Kasumi-1 (cell line): ENCODE data around the gene PLS1.
"Not testable (repeated sequence)": the region's sequence is repeated elsewhere in the genome, so short reads cannot be mapped to it uniquely, and the experiment has no call there.

Experiments used
- DNase-seq, 2 experiments: peaks; one replicate each; lab custom pipeline; 2025; lab: John Stamatoyannopoulos, UW

Gene PLS1

DNA sequence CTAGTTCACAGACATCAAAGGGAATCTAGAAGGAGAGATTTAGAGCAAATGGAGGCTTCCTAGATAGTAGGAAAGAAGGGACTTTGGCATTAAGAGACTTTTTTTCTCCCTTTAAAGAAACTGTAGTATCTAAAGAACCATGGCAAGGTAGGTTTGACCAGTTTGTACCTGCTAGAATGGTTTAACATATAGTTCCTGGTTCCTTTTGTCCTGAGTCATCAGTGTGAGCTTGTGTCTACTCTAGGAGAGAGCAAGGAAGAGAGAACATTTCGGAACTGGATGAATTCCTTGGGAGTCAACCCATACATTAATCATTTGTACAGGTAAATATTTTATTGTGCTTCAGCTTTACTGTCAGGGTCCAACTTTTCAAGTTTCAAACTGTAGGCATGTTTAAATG, 98.0 kb downstream of the PLS1 start:
- no peak for DNase-seq

DNA sequence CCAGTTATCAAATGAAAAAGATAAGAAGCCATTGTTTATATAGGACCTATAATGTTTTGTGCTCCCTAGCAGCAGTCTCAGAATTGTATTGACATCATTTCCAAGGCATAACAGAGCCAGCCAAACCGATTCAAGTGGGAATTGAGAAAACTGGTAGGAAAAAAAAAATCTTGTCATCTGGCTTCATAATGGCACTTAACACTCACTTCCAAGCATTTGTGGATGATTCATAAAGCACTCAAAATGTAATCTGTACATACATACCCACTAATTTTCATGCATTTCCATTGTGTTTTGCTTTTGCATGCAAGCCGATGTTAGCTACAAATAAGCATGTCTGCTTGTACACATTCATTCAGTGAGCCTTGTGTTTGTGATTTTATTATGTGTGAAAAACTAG, 109.0 kb downstream of the PLS1 start:
- no peak for DNase-seq

DNA sequence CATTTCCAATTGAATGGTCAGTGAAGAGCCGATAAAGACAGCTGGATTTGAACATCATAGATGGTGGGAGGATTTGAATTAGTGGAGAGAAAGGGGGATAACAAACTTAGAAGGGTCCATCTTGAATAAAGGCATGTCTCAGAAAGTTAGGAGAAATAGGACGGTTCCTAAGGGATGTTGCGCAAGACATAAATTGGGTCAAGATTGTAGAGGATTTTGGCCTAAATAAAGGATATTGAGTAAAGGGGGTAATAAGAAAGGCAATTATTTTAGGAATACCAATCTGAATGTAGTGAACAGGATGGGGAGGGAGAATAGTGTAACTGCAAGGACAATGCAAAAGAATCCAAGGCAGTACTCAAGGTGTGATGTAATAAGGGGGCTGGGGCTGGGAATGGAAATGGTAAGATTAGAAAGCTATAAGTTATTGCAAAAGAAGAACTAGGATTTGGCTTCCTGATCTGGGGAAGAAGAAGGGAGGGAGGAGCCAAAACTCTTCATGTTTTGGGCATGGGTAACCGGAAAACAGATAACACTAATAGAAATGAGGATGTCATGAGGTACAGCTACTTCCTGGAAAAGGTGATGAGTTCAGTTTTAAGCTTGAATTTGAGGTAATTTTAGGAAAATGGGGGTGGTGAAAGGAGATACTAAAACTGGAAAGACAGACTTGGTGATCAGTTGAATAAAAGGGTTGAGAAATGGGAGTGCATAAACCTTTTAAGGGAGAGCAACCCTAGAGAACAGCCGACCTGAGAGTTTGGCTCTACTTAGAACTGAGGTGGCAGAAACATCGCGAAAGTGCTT, 110.3 kb downstream of the PLS1 start:
- DNase-seq = no peak

DNA sequence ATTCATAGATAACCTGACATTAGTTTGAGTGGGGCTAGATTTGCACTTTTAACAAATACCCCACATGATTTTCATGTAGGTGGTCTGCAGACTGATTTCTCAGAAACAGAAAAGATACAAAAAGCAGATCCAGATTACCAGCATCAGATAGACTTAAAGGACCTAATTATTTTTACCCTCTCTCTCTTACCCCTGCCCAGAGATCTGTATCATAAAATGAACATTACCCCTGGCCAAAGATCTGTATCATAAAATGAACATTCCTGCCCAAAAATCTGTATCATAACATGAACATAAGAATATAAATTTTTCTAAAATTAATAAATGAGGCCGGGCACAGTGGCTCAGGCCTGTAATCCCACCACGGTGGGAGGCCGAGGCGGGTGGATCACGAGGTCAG, 113.0 kb downstream of the PLS1 start:
- DNase-seq = no peak

DNA sequence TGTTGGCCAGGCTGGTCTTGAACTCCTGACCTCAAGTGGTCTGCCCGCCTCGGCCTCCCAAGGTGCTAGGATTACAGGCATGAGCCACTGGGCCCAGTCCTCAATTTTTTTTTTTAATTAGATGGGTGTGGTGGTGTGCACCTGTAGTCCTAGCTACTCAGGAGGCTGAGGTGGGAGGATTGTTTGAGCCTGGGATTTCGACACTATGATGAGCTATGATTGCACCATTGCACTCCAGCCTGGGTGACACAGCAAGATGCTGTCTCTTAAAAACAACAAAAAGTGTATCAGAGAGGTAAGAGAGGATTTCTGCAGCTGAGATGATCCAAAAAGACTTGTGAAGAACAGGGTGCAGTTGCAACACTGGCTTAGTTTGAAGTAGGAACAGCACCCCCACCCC, 118.7 kb downstream of the PLS1 start:
- not testable (repeated sequence) for DNase-seq

DNA sequence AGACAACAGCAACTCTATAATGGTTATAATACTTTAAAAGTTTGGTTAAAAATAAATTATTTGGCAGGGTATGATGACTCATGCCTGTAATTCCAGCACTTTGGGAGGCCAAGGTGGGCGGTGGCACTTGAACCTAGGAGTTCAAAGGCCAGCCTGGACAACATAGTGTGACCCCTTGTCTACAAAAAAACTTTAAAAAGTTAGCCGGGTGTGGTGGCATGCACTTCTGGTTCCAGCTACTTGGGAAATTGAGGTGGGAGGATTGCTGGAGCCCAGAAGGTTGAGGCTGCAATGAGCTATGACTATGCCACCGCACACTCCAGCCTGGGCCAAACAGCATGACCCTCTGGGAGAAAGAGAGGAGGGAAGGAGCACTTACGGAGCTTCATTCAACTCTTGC, 119.9 kb downstream of the PLS1 start:
- no peak for DNase-seq

DNA sequence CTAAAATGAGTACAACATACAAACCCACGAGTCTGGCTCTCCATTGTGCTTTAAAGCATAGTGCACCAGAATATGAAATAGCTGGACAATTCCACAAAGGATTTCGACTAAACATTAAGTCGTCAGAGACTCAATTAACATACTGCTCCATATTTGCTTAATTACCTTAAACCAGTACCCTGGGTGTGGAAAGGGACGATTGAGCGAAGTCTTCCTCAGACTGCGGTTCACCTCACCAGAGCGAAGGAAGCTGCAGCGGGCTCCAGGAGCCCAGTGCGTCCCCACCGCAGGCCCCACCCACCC, 127.4 kb downstream of the PLS1 start:
- no peak for DNase-seq

DNA sequence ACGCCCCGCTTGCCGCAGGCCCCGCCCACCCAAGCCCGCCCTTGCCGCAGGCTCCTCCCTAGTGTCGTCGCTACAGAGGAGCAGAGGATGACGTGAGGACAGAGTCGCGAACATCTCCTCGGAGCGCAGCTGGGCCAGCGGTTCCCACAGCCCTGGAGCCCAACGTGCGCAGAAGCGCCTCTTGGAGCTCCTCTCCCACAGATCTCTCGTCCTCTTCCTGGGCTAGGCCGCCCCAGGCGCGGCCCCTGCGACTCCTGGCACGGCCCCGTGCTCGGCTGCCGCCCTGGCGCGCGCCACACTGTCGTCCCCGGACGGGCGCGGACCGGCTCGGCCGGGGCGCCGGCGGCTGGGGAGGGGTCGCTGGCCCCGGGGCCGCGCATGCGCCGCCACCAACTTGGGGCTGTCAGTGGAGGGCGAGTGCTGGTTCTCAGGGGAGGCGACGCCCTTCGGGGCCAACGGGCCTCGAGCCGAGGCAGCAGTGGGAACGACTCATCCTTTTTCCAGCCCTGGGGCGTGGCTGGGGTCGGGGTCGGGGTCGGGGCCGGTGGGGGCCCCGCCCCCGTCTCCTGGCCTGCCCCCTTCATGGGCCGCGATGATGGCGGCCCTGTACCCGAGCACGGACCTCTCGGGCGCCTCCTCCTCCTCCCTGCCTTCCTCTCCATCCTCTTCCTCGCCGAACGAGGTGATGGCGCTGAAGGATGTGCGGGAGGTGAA, 127.9 kb downstream of the PLS1 start, which contains the start of gene TRPC1:
Gene TRPC1, plus strand, starts transcription at position 67 of the 714 bp plus-strand sequence. Its CDS starts 526 bp downstream, at position 593.
- peak; percentile 71 to 76 for DNase-seq

DNA sequence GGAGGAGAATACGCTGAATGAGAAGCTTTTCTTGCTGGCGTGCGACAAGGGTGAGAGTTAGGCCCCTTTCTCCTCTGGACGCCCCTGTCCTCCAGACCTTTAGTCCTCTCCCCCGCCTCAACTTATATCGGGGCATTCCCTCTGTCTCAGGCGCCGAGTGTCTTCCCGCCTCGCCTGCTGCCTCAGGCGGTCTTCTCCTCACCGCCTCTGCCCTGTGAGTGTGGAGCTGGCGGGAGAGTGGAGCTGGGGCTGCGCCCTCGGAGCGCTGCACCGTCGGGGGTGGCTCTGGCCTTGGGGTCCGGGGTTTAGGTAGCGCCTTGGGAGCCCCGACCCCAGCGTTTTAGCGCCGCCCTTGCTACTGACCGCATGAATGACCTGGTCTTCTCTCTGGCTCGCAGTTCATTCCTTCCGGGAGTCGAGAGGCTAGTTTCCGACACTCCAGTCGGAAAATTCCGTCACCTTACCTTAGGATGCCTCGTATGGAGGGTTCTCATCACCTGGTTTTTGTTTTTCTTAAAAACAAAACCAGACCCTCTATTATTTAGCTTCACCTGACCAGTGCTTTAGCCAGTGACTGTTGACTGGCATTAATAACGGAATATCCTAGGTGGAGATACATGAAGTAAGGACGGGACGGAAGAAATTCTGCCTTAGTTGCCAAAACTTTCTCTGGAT, 128.6 kb downstream of the PLS1 start:
- DNase-seq = no peak

DNA sequence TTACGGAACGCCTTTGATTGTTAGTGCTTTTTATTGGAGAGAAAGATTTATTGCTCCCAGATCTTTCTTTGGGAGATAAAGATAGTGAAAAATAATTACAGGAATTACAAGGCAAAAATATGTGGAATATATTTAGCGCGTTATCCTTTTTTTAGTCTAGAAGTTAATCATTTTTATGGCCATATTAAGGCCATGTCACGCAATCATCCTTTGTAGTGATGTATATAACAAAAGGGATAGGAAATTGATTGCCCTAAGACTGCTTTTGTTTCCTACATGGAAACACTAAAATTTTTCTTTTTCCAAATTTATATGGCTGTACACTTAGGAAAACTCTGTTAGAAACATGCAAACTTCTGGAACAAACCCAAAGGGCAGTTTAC, 129.2 kb downstream of the PLS1 start:
- no peak for DNase-seq

DNA sequence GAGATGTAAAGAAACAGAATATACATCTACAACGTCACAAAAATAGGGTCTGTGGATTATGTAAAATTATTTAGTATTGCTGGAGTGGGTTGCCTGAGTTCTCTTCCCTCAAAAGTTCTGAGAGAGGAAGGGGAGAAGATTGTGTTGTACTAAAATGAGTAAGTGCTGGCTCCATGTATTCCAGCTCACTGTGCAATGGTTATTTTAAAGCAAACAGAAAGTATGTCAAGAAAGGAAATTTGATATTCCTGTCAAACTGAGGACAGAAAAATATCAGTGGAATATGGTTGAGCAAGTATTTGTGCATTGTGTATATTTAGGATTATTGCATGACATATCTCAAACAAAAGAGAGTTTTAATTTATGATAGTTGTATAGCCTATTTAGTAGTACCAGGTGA, 129.8 kb downstream of the PLS1 start:
- no peak for DNase-seq

DNA sequence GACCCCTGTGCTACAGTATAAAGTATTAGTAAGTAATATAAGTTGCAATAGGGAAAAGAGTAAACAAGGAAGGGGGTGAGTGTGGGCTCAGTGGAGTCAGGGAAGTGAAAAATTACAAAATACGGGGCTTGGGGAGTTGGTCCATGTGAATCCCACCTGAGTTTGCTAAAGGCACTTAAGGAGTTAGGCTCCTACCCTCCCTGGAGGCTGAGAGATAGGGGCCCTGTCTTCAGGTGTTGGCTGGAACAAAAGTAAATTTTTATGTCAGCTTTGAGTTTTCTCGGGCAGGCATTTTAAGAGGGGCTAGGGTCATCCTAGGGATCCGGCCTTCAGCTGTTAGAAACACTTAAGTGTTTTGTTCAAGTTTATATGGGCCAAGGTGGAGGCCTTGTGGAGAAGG, 135.9 kb downstream of the PLS1 start:
- no peak for DNase-seq

DNA sequence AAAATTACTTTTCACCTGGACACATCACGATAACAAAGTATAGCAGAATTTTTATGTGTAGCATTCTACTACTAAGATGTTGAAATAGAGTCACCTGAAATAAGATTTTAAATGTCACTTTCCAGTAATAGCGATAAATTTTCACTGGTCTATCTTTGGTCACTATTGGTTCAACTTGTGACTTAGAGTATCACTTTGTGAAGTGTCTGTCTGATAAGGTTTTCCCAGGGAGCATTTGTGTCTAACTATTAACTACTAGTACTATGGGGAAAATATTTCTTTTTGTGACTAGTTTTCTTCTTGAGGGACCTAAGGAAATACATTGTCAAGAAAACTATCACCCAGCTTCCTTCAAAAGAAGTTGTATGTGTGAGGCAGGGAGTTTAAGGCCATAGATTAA, 138.6 kb downstream of the PLS1 start:
- no peak for DNase-seq

DNA sequence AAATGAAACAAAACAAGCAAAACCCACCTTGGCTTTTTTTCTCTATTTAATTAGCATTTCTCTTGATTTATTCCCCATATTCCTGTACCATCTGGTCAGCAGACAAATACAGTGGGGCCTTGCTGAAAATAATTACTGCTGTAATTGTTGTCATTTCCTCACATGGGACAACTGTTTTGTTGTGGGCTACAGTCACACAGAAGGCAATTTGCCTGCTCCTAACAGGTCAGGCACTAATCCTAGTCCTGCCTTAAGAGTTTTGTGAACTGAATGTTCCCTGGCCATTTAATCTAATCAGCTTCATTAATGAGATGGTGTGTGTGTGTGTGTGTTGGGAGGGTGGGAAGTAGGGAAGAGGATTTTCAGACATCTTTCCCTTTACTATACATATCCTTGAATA, 139.3 kb downstream of the PLS1 start:
- no peak for DNase-seq

DNA sequence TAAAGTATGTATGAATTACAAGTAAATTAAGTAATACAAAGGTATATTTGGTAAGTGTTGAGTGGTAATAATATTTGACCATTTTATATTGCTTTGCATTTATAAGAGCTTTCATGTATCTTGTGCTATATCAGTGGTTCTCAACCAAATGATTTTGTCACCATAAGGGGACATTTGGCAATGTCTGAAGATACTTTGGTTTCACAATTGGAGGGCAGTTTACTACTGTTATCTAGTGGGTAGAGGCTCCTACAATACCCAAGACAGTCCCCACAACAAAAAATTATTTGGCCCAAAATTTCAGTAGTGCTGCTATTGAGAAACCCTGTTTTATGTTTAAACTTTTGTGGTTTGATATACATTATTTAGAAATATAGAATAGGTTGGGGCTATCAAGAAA, 142.2 kb downstream of the PLS1 start:
- DNase-seq = no peak

DNA sequence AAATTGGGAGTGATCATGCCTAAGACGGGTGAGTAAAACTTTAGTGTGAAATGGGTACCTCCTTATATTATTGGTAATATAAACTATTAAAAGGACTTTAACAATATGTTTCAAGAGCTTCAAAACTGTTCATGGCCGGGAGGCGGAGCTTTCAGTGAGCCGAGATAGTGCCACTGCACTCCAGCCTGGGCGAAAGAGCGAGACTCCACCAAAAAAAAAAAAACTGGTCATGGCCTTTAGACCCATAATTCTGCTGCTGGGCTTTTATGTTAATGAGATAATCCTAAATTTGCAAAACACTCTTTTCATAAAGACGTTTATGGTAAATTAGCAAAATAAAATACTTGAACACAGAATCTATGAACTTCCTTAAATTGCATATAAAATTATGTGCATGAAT, 150.5 kb downstream of the PLS1 start:
- DNase-seq = no peak

DNA sequence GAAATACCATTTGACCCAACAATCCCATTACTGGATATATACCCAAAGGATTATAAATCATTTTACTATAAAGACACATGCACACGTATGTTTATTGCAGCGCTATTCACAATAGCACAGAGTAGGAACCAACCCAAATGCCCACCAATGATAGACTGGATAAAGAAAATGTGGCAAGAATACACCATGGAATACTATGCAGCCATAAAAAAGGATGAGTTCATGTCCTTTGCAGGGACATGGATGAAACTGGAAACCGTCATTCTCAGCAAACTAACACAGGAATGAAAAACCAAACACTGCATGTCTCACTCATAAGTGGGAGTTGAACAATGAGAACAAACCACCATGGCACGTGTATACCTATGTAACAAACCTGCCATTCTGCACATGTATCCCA, 154.3 kb downstream of the PLS1 start:
- not testable (repeated sequence) for DNase-seq

DNA sequence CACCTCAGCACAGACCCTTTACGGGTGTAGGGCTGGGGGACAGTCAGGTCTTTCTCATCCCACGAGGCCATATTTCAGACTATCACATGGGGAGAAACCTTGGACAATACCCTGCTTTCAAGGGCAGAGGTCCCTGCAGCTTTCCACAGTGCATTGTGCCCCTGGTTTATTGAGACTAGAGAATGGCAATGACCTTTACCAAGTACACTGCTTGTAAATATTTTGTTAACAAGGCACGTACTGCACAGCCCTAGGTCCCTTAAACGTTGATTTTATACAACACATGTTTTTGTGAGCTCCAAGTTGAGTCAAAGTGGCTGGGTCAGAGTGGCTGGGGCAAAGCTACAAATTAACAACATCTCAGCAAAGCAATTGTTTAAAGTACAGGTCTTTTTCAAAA, 156.4 kb downstream of the PLS1 start:
- not testable (repeated sequence) for DNase-seq

DNA sequence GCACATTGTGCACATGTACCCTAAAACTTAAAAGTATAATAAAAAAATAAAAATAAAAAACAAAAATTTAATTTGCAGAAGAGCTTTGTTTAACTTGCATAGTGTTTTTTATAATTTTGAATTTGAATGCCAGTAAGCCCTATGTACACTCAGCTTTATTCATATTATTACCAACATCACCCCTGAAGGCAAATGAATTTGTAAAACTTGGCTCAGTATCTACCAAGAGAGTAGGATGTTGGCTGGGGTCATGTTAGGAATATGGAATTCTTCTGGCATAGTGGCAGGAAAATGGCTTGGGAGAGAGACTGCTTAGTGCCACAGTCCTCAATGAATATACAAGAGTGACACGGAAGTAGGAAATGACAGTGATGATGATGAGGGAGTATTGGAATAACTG, 158.3 kb downstream of the PLS1 start:
- no peak for DNase-seq
